HG03575 (cell line): ENCODE measurements around the gene ZPLD1.

ENCODE experiments used
- ATAC-seq: cut with Tn5 transposase; IDR thresholded peaks from one replicate; pipeline ENCODE4 v1.9.1; 2021; ENCODE audit not compliant: unreplicated experiment, insufficient number of reproducible peaks, low FRiP score; ENCODE audit errors: extremely low read depth

Gene ZPLD1

DNA sequence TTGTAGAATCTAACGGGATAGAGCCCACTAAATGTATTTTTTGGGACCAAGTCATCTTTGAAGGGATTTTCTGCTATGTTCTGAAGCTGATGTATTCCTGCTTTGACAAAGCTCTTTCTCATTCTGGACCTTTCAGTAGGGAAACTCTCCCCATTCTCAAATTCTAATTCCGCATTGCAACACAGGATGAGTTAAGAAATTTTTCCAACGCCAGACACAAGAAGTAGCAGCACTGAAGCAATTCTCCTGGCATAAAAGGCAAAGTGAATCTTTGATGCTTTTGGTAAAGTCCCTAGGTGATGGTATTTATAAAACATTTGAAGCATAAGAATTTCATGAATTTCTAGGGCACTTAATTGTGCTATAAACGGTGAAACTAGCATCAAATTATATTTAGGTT, 76.8 kb downstream of the ZPLD1 start:
- ATAC-seq, result no peak

DNA sequence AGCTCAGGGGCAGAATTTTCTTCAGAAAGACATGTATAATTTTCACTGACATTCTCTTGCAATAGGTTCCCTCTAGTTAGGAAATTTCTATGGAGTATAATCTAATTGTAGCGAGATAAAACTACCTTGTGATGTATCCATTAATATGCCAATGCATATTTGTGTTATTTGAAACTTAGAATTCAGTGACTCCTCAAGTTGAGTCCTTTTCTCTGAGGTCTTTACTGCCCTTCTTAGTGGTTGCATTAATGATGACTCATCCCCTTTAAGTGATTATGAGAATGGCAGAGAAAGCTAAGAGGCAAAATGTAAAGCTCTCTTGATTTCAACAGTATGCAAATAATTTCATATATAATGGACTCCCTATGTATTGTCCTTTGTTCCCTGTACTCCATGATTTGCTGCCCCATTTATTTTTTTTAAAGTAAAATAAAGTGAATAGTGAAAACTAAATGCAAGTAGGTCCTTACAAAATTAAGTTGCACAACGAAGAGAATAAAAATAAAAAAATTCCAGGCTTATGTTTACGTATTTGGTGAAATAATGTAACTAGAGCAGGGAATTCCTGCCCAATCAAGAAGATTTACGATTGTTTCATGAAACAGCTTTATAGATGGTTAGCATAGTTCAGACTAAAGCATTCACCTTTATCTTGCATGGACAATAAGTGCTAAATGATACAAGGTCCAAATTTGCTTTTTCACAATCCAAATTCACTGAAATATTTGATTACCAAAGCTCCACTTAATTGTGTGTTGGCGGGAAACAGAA, 78.1 kb downstream of the ZPLD1 start:
- ATAC-seq, result no peak

DNA sequence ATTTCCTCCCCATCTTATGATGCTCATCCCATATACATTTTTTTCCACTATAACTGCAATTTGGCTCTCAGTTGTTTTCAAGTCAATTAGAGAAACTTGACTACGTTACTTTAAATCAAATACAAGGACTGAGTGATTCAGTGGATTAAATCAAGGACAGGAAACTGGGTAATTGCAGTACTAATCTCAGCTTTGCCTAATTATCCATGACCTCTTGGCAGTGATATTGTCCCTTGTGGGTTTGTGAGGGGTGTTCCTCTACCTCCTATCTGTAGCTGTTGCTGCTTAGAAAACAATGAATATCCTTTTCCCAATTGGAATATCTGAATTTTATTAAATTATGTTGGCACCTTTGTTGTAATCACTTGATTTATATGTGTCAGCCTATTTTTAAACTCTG, 79.4 kb downstream of the ZPLD1 start:
- no peak for ATAC-seq

DNA sequence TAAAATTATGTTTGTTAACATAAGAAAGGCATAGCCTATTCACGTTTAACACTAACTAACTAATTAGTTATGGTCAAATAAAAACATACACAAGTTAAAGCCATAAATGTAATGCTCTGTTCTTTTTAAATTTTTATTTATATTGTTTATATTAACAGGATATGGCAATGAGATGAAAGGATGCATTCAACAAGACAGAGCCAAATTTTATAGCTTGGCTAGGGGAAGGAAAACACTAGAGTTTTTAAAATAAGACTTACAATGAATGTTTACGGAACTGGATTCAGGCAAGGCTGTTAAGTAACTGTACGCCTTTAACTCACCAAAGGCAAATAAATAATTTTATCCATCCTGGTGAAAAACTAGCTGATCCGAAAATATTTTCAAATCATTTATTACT, 86.4 kb downstream of the ZPLD1 start:
- no peak for ATAC-seq

DNA sequence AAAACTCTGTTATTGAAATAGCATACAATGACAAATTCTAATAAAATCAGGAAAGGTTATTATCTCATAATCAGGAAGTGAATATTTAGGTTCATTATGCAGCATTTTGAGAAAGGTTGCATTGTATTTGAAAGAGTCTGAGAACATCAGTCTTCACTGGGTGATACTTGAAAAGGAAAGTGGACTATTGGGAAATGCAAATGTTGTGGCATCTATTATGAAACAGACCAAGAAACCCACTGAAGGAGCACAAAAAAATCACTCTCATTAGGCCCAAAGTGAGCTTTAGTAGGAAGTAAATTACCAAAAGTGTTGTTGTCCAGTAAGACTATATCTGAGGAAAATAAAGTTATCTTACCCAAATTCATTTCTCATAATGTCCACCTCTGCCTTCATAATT, 90.8 kb downstream of the ZPLD1 start:
- ATAC-seq, result no peak

DNA sequence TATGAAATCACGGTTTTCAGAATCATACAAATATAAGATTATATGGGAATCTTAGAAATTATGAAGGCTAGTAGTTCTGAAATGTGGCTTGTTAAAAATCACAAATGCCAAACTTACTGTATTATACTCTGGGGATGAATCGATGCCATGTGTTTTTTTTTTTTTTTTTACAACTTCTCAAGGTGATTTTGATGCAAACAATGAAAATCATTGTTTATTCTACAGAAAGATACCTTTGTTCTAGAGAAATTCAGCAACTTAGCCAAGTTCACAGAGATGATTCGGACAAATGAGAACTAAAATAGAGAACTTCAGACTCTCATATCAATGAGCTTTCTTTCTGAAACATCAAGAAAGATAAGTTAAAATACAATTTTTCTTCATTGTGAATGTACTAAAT, 92.0 kb downstream of the ZPLD1 start:
- ATAC-seq, result no peak

DNA sequence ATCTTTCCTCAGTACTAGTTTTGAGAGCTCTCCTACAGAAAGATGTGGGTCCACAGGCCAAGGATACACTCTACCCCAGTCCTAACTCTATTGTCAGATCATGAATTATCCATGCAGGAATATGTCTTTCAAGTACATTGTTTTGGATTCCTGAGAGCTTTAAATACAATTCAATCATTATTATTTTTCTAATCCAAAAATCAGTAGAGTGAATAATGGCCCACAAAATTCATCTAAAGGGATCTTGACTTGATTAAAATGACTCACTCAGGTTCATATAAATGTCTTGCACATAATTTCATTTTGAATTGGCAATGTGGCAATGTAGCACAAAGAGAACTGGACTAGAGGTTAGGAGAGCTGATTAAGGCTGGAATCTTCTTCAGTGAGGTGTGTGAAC, 93.9 kb downstream of the ZPLD1 start:
- no peak for ATAC-seq
